Measurements from ENCODE around the gene ABCD3.

The ABCD3 gene

DNA sequence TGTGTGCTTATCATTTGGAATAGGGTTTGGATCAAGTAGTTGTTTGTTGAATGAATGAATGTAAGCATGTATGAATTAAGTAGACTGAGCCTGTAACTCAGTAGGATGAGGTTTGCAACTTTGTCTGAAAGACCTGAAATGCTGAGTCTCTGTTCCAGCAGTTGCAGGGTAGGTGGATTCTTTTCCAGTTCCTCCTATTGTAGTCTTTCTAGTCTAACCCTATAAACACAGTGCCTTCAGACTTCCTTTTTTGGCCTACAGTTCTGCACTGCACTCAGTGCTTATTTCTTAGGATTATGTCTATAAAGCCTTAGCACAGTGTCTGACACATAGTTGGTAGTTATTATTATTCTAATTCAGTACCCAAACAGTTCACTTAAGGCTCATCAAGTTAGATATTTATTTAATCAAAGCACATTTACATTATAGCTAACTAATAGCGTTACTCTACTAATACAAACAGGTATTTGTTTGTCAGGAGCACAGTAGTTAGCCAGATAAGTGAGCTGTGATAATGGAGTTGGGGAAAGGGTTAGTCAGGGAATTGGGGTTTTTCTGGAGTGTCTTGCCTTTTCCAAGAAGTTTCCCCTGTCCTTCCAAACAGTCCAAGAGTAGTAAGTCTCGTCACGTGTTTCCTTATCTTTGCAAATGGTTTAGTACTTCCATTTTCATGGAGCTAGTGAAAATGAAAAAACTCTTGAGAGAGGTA lies 45.0 kb downstream of the ABCD3 start:
- no peak for DNase-seq (ENCODE audit: low read depth)

DNA sequence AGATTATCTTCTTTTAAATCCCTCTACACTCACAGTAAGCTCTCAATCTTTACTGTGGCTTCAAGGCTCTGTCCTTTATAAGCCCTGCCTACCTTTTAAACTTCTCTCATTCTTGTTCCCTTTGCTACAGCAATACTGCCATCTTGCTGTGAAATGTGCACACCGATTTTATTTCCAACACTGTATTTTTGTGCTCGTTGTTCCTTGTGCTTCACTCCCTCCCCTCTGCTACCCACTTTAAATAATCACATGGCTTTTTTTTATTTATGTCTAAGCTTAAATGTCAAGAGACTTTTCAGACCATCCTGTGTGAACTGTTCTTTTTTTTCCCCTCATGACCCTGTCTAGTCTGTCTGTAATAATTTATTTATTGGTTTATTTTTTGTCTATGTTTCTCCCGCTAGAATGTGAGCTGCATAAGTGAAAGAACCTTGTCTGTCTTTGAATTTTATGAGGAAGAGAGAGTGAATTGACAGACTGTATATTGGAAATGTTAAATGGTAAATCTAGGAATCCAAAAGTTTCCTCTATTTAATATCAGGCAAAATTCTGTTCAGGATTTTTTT lies 45.7 kb downstream of the ABCD3 start:
- DNase-seq (ENCODE audit: low read depth), result peak; percentile 42

- no peak for DNase-seq (ENCODE audit: low read depth)
Measured at GRCh38 chr1:94468708-94469107, 50.5 kb downstream of the ABCD3 start.

DNA sequence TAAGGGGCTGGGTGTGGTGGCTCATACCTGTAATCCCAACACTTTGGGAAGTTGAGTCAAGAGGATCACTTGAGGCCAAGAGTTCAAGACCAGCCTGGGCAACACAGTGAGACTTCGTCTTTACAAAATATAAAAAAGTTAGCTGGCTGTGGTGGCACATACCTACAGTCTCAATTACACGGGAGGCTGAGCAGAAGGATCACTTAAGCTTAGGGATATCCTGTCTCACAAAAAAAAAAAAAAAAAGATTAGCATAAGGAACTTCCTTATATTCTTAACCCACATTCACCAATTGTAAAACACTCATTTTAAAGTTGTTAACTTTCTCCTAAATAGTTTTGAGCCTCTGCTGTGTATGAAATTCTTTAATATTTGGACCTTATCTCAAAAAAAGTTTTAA lies 53.1 kb downstream of the ABCD3 start:
- DNase-seq (ENCODE audit: low read depth), result no peak

DNA sequence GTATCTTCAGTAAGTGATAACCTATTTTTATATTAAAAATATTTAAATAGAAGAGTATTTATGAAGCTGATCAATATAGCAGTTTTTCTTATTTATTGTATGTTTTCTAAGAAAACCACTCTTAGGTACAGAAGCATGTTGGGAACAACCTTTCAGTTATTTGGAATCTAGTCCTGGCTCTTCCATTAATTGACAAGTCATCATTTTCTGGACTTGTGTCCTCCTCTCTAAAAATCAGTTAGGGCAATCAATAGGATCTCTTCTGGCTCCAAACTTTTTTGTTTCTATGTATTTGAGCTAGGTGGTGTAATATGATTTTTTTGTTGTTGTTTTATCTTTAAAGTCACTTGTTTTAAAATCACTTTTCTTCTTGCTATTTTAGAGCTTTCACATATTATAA lies 57.0 kb downstream of the ABCD3 start:
- DNase-seq (ENCODE audit: low read depth), result no peak

DNA sequence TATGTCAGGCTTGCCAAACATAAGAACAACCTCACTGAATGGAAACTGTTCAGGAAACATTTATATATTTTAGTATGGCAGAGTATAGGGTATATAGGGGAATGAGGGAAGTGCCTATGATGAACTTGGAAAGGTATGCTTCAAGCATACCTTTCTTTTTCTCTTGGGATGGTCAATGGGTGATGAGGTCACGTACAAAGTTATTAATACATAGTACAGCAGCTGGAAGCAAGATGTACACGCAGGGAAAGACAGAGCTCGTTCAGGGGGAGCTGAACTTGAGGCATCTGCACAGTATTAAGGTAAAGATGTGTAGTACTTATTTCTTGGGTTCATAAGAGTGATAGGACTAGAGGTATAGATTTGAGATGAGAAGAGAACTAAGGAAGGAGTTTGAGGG lies 61.5 kb downstream of the ABCD3 start:
- no peak for DNase-seq (ENCODE audit: low read depth)

DNA sequence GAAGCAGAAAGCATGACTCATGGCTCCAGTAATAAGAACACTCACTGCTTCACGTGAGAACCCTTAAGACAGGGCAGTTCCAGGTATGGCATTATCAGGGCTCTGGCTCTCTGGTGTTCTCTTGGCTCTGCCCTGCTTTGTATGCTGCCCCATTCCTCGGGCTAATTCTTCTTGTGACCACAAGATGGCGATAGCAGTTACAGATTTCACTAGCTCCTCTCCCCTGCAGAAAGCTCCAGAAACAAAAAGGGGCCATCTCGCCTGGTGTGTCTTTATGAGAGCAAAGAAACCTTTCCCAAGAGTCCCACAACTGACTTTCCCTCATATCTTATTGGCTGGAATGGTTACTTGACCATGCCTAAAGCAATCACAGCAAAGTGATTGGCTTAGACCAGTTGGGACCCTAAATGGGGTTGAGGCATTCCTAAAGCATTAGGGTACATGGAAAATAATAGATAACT lies 63.3 kb downstream of the ABCD3 start:
- peak; percentile 53 for DNase-seq (ENCODE audit: low read depth)

- no peak for DNase-seq (ENCODE audit: low read depth)
Measured at GRCh38 chr1:94486990-94487389, 68.8 kb downstream of the ABCD3 start.

- no peak for DNase-seq (ENCODE audit: low read depth)
Measured at GRCh38 chr1:94490556-94490955, 72.4 kb downstream of the ABCD3 start.

DNA sequence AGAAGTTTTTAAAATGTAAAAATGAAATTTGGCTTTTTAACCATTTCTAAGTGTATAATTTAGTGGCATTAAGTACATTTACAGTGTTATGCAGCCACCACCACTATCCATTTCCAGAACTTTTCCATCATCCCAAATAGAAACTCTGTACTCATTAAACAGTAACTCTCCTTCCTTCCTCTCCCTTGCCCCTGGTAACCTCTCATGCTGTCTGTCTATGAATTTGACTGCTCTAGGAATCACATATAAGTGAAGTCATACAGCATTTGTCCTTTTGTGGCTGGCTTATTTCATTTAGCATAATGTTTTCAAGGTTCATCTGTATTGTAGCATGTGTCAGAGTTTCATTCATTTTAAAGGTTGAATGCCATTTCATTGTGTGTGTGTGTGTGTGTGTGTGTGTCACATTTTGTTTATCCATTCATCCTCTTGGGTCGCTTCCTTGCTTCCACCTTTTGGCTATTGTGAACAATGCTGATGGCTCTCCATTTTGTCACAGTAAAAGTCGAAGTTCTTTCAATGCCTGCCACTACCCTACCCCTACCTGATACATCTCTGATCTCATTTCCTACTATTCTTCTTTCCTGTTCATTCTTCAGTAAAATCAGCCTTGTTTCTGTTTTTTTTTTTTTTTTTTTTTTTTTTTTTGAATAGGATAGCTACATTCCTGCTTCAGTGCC lies 78.0 kb downstream of the ABCD3 start:
- no peak for DNase-seq (ENCODE audit: low read depth)

DNA sequence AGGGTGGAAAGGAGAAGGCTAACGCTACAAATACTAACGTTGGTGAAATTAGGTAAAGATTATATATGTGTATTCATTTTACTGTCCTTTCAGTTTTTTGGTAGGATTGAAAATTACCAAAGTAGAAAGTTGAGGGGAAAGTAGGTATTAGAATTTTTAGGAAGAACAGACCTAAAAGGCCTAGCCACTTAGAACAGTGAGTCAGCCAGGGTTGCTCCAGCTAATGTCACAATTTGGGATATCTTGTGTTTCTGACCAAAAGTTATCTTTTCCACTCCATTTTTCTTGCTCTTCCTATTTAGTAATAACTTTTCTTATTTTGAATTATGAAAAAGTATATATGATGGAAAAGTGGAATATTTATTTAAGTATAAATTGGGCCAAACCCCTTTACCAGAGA lies 83.2 kb downstream of the ABCD3 start:
- no peak for DNase-seq (ENCODE audit: low read depth)

DNA sequence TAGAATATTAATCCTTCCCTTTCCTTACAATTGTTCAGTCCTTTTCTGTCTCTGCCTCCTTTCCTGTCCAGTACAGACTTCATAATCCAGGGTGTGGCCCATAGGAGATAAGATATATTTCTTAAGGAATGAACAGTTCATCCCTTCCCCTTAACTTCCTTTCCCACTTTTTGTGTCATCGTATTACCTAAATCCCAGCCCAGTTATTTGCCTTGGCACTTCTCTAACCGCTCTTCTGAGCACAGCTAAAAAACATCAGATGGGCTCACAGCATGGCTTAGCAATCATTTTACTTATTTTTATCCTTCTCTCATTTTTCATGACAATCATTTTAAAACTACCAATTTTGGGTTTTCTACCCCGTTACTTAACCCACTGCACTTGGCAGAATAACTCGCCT lies 83.7 kb downstream of the ABCD3 start:
- no peak for DNase-seq (ENCODE audit: low read depth)

GRCh38 chr1:94503153-94503552 lies 85.0 kb downstream of the ABCD3 start:
- DNase-seq (ENCODE audit: low read depth), result no peak

DNA sequence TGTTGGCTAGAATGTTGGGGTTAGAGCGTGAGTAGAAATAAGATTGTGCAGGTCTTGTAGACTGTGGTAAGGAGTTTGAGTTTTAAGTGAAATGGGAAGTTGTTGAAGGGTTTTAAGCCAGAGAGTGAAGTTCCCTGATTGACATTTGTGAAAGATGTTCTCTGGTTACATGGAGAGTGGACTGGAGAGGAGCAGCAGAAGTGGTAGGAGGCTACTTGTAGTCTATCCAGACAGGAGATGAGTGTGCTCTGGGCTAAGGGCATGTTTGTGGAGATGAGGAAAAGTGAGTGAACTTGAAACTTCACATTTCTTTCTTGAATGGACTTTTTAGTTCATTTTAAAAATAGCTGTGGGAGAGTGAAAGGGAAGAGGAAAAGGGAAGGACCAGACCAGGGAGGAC lies 86.4 kb downstream of the ABCD3 start:
- DNase-seq (ENCODE audit: low read depth), result no peak

DNA sequence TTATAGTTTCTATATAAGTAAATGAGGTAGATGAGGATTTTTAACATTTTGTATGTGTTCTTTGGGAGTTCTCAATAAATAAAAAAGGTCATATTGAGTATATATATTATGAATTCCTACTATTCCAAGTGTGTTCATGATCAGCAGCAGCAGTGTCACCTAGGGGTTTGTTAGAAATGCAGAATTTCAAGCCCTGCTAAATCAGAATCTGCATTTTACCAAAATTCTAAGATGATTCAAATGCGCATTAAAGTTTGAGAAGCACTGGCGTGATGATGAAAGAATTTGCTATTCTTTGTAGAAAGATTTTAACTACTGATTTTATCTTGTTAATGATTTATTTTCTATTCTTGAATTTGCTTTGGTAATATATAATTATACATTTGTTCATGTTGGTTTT lies 94.6 kb downstream of the ABCD3 start:
- no peak for DNase-seq (ENCODE audit: low read depth)

GRCh38 chr1:94514095-94514727 lies 96.0 kb downstream of the ABCD3 start:
- DNase-seq (ENCODE audit: low read depth), result no peak

GRCh38 chr1:94515296-94515947 lies 97.2 kb downstream of the ABCD3 start:
- DNase-seq (ENCODE audit: low read depth), result no peak

DNA sequence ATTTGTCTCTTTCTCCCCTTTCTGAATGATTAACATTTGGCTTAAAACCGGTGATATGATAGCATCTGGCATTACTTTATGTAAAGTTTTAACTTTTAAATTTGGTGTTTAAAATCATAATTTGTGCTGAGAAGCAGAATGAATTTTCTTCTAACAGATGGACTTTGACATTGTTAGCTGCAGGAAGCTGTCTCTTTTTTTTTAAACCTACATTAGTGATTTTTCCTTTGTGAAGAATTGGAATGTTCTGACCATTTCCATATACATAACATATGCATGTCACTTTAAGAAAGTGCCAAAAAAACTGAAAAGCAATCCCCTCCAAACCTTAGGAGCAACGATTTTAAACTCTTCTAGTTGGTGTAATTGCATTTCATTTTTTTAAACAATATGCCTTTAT lies 101.2 kb downstream of the ABCD3 start:
- no peak for DNase-seq (ENCODE audit: low read depth)

DNA sequence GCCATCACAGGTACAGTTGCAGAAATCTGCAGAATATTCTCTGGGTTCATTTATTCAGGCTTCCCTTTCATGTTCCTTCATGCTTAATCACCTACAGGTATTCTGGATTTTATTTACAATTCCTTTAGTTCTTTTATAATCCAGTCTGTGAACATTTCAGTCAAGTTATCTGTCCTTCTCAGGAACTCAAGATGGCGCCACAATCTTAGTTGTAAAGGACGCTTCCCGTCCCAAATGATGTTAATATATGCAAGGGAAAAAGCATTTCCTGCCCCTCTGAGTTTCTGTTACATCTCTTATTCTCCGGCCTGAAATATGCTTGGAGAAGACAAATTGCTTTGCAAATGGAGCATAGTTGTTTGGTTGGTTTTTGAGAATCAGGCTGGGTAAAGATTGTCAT lies 104.1 kb downstream of the ABCD3 start:
- DNase-seq (ENCODE audit: low read depth), result peak; percentile 63

GRCh38 chr1:94524531-94524930 lies 106.3 kb downstream of the ABCD3 start:
- DNase-seq (ENCODE audit: low read depth), result no peak

- no peak for DNase-seq (ENCODE audit: low read depth)
Measured at GRCh38 chr1:94526152-94526980, 108.2 kb downstream of the ABCD3 start.
